Dermis blood vessel endothelial cell (primary cell): ENCODE measurements around the gene PRMT3. TPM values are rescaled to one million over a fixed set of nuclear protein-coding genes. Genes with fewer than 3 reads are reported as not detected.
"Not testable (repeated sequence)": the region's sequence is repeated elsewhere in the genome, so short reads cannot be mapped to it uniquely, and the experiment has no call there.

Experiments used
- DNase-seq: peaks from one replicate; pipeline ENCODE4 v3.0.0; 2010
- total RNA-seq: library from RNA; depleted of rRNA; stranded (reverse); fragments of >200 nt; gene quantifications from 2 replicates; pipeline ENCODE4 v1.2.3, GENCODE V29; 2014

PRMT3 gene
- total RNA-seq, result 11.7 and 16.2 TPM in 2 replicates

DNA sequence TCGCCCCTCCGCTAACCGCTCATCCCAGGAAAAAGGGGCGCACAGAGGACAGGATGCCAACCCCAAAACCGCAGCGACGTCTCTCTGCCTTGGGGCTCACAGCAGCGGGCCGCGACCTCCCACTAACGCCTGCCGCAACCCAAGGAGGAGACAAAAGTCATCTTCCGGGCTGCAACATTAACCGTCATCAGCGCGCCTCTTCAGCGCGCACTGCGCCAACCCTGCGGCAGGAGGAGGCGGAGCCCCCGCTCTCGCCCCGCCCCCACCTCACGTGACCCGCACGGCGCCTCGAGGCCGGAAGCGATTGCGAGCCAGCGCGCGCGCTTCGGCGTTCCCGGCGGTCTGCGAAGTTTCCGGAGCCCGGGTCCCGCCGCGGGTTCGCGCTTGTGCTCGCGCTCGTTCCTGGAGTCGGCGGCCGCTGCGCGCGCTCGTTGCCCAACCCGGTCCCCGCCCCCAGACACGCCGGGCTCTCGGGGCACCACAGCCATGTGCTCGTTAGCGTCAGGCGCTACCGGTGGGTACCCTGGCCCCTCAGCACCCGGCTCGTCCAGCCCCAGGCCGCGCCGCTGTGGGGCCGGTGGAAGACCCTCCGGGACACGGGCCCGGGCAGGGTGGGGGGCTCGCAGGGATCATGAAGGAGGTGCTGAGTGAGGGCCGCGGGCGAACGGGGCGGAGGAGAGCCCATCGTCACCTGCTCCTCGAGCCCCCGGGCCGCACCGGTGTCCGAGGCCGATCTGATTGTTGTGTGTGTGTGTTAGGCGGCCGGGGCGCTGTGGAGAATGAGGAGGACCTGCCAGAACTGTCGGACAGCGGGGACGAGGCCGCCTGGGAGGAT lies at the start of gene PRMT3:
PRMT3 (plus strand) TSS at position 456 of the 835 bp plus-strand sequence; CDS start at position 487, 31 bp downstream.
- DNase-seq, result peak; percentile 98

DNA sequence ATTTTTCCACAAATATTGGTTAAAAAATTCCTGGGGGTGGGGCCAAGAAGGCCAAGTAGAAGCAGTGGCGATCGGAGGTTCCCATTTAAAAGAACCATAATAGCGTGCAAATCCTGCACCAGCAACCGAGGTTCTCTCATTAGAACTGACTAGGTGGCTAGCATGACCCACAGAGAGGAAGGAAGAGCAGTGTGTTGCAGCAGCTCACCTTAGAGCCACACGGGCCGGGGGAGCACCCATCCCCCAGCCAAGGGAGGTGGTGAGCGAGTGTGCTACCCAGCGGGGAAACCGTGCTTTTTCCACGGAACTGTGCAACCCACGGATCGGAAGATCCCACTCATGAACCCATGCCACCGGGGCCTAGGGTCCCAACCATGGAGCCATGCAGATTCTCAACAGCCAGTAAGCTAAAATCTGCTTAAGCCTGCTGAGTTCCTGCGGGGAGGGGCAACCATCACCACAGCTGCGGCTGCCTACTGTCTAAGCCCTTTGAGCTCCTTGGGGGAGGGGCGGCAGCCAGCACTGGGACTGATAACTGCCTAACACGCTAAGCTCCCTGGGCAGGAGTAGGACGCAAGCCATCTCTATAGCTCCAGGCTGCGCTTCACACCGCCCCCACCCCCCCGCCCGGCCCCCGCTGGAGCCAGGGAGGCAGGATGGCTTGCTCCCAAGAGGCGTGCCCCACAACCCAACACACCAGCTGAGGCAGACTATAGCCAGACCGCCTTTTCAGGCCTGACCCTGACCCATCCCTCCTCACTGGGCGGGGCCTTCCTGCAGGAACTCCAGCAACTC lies 45.0 kb upstream of the PRMT3 start:
- no peak for DNase-seq

- peak; percentile 45 for DNase-seq
These were observed 36.4 kb upstream of the PRMT3 start for GRCh38 chr11:20351136-20351535.

- no peak for DNase-seq
These were observed 35.7 kb upstream of the PRMT3 start for GRCh38 chr11:20351751-20352262.

GRCh38 chr11:20353829-20354434 lies 33.6 kb upstream of the PRMT3 start:
- peak; percentile 74 for DNase-seq

DNA sequence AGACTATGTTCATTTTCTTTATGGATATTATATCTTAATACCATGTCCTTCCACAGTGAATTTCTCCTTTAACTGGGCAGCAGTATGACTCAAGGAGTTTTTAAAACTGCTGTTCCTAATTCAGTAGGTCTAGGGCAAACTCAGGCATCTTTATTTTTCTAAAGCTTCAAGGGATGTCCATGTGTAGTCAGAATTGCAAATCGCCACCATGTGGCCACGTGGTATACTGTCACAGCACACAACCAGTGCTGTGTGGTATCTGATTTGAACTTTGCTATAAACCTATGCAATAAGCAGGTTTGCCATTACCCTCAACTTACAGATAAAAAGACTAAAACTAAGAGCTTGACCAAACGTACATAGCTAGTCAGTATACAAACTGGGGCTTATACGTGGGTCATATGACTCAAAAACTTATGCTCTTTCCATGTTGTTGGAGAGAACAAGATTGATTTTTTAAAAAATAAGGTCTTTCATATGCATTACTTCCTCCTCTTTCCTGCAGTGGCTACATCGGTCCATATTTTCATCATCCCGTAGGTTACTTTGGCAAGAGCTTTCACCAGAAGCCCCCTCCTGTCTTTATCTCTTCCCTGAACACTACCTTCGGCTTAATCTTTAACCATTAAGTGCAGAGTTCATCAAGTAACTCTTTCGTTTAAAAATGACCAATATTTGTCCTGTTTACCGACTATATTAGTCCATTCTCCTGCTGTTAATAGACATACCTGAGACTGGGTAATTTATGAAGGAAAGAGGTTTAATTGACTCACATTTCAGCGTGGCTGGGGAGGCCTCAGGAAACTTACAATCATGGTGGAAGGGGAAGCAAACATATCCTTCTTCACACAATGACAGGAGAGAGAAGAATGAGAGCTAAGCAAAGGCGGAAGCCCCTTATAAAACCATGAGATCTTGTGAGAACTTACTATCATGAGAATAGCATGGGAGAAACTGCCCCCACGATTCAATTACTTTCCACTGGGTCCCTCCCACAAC lies 32.0 kb upstream of the PRMT3 start:
- DNase-seq, result peak; percentile 74

DNA sequence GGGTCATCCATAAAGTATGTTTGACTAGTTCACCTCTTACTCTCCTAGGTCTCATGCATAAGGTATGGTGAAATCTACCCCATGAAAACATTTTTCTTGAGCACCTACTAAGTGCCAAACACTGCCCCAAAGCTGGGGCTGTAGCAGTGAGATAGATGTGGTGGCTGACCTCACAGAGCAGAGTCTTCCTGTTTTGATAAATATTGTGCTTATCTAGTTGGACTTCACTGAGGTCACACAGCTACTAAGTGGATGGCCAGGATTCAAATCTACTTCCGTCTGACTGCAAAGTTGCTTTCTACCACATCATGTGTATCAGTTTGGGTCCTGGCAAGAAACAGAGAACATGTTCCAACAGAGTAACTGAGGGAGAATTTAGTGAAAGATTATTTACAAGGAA lies 30.4 kb upstream of the PRMT3 start:
- no peak for DNase-seq

GRCh38 chr11:20360650-20361049 lies 26.9 kb upstream of the PRMT3 start:
- peak; percentile 8 for DNase-seq

DNA sequence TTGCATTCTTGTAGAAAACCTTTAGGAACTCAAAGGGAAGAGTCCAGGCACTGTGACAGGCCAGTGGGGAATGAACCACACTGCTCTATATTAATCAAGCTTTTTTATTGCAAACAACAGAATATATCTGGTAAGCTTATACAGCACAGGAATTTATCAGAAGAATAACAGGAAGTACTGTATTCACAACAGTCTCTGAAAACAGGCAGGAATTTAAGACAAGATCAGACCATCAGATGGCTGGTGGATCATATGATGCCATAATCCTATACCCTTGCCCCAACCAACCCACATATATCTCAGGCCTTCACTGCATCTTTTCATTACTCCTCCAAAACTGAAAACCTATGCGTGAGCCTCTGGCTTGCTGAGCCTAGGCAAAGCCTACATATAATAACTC lies 25.0 kb upstream of the PRMT3 start:
- DNase-seq, result peak; percentile 33

GRCh38 chr11:20363149-20363499 lies 24.4 kb upstream of the PRMT3 start:
- peak; percentile 8 for DNase-seq

- peak; percentile 51 for DNase-seq
These were observed 23.8 kb upstream of the PRMT3 start, which contains the start of gene HTATIP2 for GRCh38 chr11:20363500-20364340. HTATIP2 (plus strand) TSS chr11:20363714; CDS start chr11:20364238, 524 bp downstream.

- DNase-seq, result no peak
These were observed 23.1 kb upstream of the PRMT3 start for GRCh38 chr11:20364341-20364792.

DNA sequence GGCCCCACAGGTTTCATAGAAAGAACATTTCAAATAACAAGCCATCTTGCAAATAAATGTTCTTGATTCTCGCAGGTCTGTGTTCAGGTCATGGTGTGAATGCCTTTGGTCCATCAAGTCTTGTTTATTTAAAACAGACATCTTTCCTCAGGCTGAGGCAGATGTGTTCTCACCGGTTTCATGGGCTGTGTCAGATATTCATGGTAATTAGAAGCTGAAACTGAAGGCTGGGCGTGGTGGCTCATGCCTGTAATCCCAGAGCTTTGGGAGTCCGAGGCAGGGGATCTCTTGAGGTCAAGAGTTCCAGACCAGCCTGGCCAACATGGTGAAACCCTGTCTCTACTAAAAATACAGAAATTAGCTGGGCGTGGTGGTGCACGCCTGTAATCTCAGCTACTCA lies 22.1 kb upstream of the PRMT3 start:
- not testable (repeated sequence) for DNase-seq

DNA sequence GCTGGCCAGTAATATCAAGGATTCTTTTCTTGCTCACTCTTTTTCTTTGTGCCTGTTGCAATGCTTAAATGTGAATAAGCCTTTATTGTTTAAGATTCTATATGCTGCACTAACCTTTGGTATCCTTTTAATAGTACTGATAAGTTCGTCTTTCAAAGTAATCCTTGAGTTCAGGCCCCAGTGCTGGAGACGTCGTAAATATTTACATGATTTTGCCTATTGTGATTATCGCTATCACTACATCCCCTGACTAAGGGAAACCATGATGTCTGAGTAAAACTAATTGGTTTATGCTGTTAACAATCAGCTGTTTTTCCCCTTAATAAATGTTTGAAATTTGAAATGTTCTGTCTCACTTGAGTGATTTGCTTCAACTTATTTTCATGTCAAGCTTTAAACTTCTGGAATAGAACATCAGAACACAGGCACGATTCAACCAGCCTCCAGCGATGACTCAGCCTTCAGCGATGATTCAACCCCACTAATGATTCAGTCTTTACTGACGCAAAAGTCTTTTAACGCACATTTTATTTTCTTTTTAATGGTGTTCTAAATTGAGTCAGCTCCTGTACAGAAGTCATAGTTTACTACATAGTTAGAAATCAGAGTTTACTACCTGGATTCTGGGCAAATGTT lies 20.1 kb upstream of the PRMT3 start:
- peak; percentile 85 for DNase-seq

DNA sequence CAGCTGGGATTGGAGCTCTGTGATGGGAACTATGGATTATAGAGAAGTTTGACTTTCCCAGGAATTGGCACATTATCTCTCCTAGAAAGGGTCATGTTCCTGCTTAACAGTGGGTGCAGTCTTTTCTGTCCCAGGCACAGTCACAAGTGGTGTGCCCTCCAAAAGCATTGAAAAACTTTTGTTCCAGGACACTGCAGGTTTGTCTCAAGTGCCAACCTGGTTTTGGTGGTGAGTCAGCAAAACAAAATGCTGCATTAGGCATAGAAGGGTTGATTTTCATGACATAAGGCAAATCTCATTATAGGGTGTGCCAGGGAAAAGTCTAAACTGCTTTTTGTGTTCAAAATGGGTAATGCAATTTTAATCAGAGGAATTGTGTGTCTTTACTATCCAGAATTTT lies 19.1 kb upstream of the PRMT3 start:
- DNase-seq, result no peak

- no peak for DNase-seq
These were observed 17.7 kb upstream of the PRMT3 start for GRCh38 chr11:20369826-20370225.

DNA sequence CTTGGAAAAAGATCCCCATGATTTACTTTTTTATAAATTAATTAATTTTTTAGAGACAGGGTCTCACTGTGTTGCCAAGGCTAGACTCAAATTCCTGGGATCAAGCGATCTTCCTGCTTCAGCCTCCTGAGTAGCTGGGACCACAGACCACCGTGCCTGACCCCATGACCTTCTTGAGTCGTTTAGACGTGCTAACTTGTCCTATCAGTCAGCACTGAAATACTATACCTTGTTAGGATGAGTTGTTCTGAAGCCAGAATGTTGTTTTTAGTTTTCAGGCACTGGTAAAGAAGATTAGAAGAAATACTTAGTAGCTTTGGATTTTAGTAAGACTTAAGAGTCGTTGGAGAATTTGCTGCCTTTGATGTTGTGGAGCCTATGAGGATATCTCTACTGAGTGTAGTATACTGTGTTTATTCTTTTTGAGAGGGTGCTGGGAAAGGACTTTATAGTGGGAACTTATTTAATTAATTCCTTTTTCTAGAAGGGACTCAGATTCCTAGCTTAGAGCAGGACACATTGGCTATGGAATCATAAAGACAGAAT lies 15.4 kb upstream of the PRMT3 start:
- no peak for DNase-seq

DNA sequence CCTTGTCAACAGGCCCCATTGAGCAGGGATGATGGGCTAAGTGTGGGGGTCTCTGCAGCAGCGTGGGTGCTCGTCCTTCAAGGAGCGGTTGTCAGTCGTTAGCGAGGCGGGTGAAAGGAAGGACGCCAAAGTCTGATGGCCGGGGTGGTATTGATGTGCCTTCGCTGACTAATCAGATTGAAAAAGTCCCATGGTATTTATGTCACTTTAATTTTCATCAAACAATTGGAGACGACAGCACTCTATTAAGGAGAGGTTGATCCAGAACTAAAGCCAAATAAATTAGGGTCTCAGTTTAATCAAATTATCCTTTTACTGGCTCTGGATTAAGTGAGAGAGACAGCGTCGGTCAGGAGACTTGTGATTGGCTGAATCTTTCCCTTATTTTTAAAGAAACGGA lies 14.4 kb upstream of the PRMT3 start:
- DNase-seq, result no peak

GRCh38 chr11:20373568-20374209 lies 13.8 kb upstream of the PRMT3 start:
- DNase-seq, result no peak
